BLaER1 treated with 17β-estradiol and CSF1 and Interleukin-3, amounts not matched to agents 10 nM and 100 nM (cell line): ENCODE results near the gene WIPF3.
A peak's percentile ranks its signal among the peaks of the same experiment; 100 is the strongest.

Experiments used
- H3K27ac ChIP-seq, 11 experiments: shearing (Covaris generic); formaldehyde crosslinking; 2 replicates each; pipeline ENCODE4 v1.8.1; 2022
- H3K27me3 ChIP-seq, 11 experiments: shearing (Covaris generic); formaldehyde crosslinking; 2 replicates each; pipeline ENCODE4 v1.8.1; 2022
- H3K36me3 ChIP-seq, 11 experiments: shearing (Covaris generic); formaldehyde crosslinking; 2 replicates each; pipeline ENCODE4 v1.8.1; 2022
- H3K4me1 ChIP-seq, 10 experiments: shearing (Covaris generic); formaldehyde crosslinking; 2 replicates each; pipeline ENCODE4 v1.8.1; 2022
- H3K4me2 ChIP-seq, 11 experiments: shearing (Covaris generic); formaldehyde crosslinking; 2 replicates each; pipeline ENCODE4 v1.8.1; 2022
- H3K4me3 ChIP-seq, 10 experiments: shearing (Covaris generic); formaldehyde crosslinking; 2 replicates each; pipeline ENCODE4 v1.8.1; 2022
- H3K9ac ChIP-seq, 11 experiments: shearing (Covaris generic); formaldehyde crosslinking; 2 replicates each; pipeline ENCODE4 v1.8.1; 2022
- H3K9me3 ChIP-seq, 11 experiments: shearing (Covaris generic); formaldehyde crosslinking; replicated peaks in 1 of 11; 2 replicates each; pipeline ENCODE4 v1.8.1; 2022
- H4K20me1 ChIP-seq, 11 experiments: shearing (Covaris generic); formaldehyde crosslinking; 2 replicates each; pipeline ENCODE4 v1.8.1; 2022
- Cebpa-rat ChIP-seq, 11 experiments: shearing (Covaris generic); IDR thresholded peaks; 2 replicates each; pipeline ENCODE4 v1.8.1; 2022

WIPF3 gene

GRCh38 chr7:29945259-29945809, 139.0 kb downstream of the WIPF3 start:
- no peaks in the 10 kb centered on the region for H4K20me1 ChIP-seq
- no peaks in the 10 kb centered on the region for H3K27me3 ChIP-seq
- no peak overlapping the region for H3K4me3 ChIP-seq
- no peaks in the 10 kb centered on the region for H3K4me1 ChIP-seq
- H3K27ac ChIP-seq: no peak overlapping the region
- no peaks in the 10 kb centered on the region for H3K36me3 ChIP-seq
- peaks cover 7 to 12% (median 9%) of the 10 kb centered on the region in 11 experiments for H3K9me3 ChIP-seq
- no peak overlapping the region for H3K9ac ChIP-seq
- no peak for TF ChIP-seq Cebpa-rat (IDR thresholded peaks at IDR 0.05)
- no peak overlapping the region for H3K4me2 ChIP-seq

GRCh38 chr7:29946428-29947186, 140.3 kb downstream of the WIPF3 start:
- Histone ChIP-seq H3K27me3 (no peaks in the 10 kb centered on the region), H3K4me3 (no peak overlapping the region), H3K9ac (no peak overlapping the region), H4K20me1 (no peaks in the 10 kb centered on the region), H3K9me3 (peaks cover 18 to 25% (median 21%) of the 10 kb centered on the region in 11 experiments), H3K4me1 (no peaks in the 10 kb centered on the region), H3K36me3 (no peaks in the 10 kb centered on the region; a peak in 1 of 22 replicates), H3K27ac (no peak overlapping the region), H3K4me2 (no peak overlapping the region)
- no peak for TF ChIP-seq Cebpa-rat (IDR thresholded peaks at IDR 0.05)

- Histone ChIP-seq H3K4me1 (no peaks in the 10 kb centered on the region), H3K36me3 (no peaks in the 10 kb centered on the region; a peak in 1 of 22 replicates), H4K20me1 (no peaks in the 10 kb centered on the region), H3K9me3 (peaks cover 18 to 29% (median 23%) of the 10 kb centered on the region in 11 experiments), H3K4me2 (no peak overlapping the region), H3K9ac (no peak overlapping the region), H3K27ac (no peak overlapping the region), H3K27me3 (no peaks in the 10 kb centered on the region), H3K4me3 (no peak overlapping the region)
- TF ChIP-seq Cebpa-rat (IDR thresholded peaks at IDR 0.05): no peak
Measured at GRCh38 chr7:29948587-29948986, 142.3 kb downstream of the WIPF3 start.

- Histone ChIP-seq H3K27me3 (no peaks in the 10 kb centered on the region), H4K20me1 (no peaks in the 10 kb centered on the region), H3K36me3 (no peaks in the 10 kb centered on the region; a peak in 1 of 22 replicates), H3K4me1 (peaks cover 0 to 1% (median 0%) of the 10 kb centered on the region in 10 experiments; a peak in 3 of 20 replicates), H3K4me2 (no peak overlapping the region), H3K27ac (no peak overlapping the region), H3K9me3 (peaks cover 18 to 29% (median 23%) of the 10 kb centered on the region in 11 experiments), H3K9ac (no peak overlapping the region), H3K4me3 (no peak overlapping the region)
- TF ChIP-seq Cebpa-rat (IDR thresholded peaks at IDR 0.05): no peak
Measured at GRCh38 chr7:29950480-29950879, 144.2 kb downstream of the WIPF3 start.

- H3K4me3 ChIP-seq: no peak overlapping the region
- no peak for TF ChIP-seq Cebpa-rat (IDR thresholded peaks at IDR 0.05)
- no peak overlapping the region for H3K9ac ChIP-seq
- H4K20me1 ChIP-seq: no peaks in the 10 kb centered on the region
- H3K27ac ChIP-seq: no peak overlapping the region
- H3K27me3 ChIP-seq: no peaks in the 10 kb centered on the region
- no peak overlapping the region for H3K4me2 ChIP-seq
- H3K9me3 ChIP-seq: peaks cover 18 to 29% (median 23%) of the 10 kb centered on the region in 11 experiments
- peaks cover 5 to 8% (median 7%) of the 10 kb centered on the region in 10 experiments for H3K4me1 ChIP-seq
- no peaks in the 10 kb centered on the region; a peak in 1 of 22 replicates for H3K36me3 ChIP-seq
Measured at GRCh38 chr7:29951206-29951605, 144.9 kb downstream of the WIPF3 start.

- peaks cover 7 to 12% (median 10%) of the 10 kb centered on the region in 10 experiments for H3K4me1 ChIP-seq
- no peaks in the 10 kb centered on the region for H3K27me3 ChIP-seq
- no peak overlapping the region for H3K4me2 ChIP-seq
- H3K9ac ChIP-seq: no peak overlapping the region
- H3K4me3 ChIP-seq: no peak overlapping the region
- no peak overlapping the region for H3K27ac ChIP-seq
- no peaks in the 10 kb centered on the region; a peak in 1 of 22 replicates for H3K36me3 ChIP-seq
- H3K9me3 ChIP-seq: peaks cover 18 to 29% (median 23%) of the 10 kb centered on the region in 11 experiments
- no peaks in the 10 kb centered on the region for H4K20me1 ChIP-seq
- TF ChIP-seq Cebpa-rat (IDR thresholded peaks at IDR 0.05): no peak
Measured at GRCh38 chr7:29953726-29954347, 147.5 kb downstream of the WIPF3 start.

GRCh38 chr7:29955075-29955792, 148.9 kb downstream of the WIPF3 start:
- H3K9ac ChIP-seq: no peak overlapping the region
- TF ChIP-seq Cebpa-rat (IDR thresholded peaks at IDR 0.05): no peak
- H3K4me1 ChIP-seq: peaks cover 7 to 12% (median 10%) of the 10 kb centered on the region in 10 experiments
- H3K36me3 ChIP-seq: no peaks in the 10 kb centered on the region; a peak in 1 of 22 replicates
- H3K27me3 ChIP-seq: no peaks in the 10 kb centered on the region
- H3K4me3 ChIP-seq: no peak overlapping the region
- peaks cover 11 to 18% (median 15%) of the 10 kb centered on the region in 11 experiments for H3K9me3 ChIP-seq
- peak overlapping the region in 4 of 11 experiments; percentile 37 to 51 (median 49); a peak in 5 of 22 replicates for H3K4me2 ChIP-seq
- no peak overlapping the region for H3K27ac ChIP-seq
- H4K20me1 ChIP-seq: no peaks in the 10 kb centered on the region

GRCh38 chr7:29955799-29956486, 149.6 kb downstream of the WIPF3 start:
- H4K20me1 ChIP-seq: no peaks in the 10 kb centered on the region
- no peaks in the 10 kb centered on the region for H3K27me3 ChIP-seq
- H3K9ac ChIP-seq: no peak overlapping the region
- H3K4me1 ChIP-seq: peaks cover 7 to 12% (median 10%) of the 10 kb centered on the region in 10 experiments
- peaks cover 4 to 11% (median 8%) of the 10 kb centered on the region in 11 experiments for H3K9me3 ChIP-seq
- TF ChIP-seq Cebpa-rat (IDR thresholded peaks at IDR 0.05): no peak
- H3K36me3 ChIP-seq: no peaks in the 10 kb centered on the region; a peak in 1 of 22 replicates
- H3K4me3 ChIP-seq: no peak overlapping the region
- no peak overlapping the region for H3K27ac ChIP-seq
- H3K4me2 ChIP-seq: peak overlapping the region; percentile 4 to 70 (median 47); a peak in 19 of 22 replicates
